HTR-8/SVneo (cell line): ENCODE data around the gene COQ7.

Experiments
- DNase-seq: peaks from one replicate; pipeline ENCODE4 v3.0.0; 2011; ENCODE audit warnings: low spot score, mixed read lengths; ENCODE audit not compliant: insufficient read length
- FAIRE-seq: peaks from 2 replicates; lab custom pipeline; 2011; peaks lifted over from hg19 to GRCh38; lab: Jason Lieb, UNC

The COQ7 gene

DNA sequence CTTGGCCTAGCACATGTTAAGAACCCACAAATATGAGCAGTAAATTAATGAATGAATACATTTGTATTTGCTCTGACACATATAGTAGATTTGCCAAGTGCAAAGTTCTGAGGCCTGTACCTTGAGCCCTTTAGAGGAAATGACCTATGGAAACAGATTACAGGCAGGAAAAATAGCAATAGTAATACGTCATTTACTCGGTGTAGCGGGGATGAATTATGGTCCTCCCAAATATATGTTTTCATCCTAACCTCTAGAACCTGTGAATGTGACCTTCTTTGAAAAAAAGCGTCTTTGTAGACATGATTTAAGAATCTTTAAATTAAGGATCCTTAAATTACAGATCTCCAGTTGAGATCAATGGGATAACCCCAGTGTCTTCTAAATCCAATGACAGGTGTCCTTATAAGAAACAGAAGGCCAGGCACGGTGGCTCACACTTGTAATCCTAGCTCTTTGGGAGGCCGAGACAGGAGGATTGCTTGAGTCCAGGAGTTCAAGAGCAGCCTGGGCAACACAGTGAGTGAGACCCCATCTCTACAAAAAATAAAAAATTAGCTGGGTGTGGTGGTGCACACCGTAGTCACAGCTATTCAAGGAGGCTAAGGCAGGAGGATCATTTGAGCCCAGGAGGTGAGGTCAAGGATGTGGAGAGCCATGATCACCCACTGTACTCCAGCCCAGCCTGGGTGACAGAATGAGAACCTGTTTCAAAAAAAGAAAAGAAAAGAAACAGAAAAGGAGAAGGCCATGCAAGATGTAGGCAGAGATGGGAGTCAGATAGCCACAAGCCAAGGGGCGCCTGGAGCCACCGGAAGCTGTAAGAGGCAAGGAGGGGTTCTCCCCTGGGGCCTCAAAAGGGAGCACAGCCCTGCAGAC is 41.2 kb downstream of the COQ7 start:
- DNase-seq (no peak), FAIRE-seq (no peak)

DNA sequence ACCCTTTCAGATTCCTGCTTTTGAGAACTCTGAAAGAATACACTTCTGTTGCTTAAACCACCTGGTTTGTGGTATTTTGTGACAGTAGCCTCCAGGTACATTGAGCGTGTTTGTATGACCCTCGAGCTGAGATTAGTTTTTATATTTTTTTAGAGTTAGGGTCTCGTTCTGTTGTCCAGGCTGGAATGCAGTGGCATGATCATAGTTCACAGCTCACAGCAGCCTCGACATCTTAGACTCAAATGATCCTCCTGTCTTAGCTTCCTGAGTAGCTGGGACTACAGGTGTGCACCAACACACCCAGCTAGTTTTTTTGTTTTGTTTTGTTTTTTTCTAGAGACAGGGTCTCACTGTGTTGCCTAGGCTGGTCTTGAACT is 41.9 kb downstream of the COQ7 start:
- DNase-seq (no peak), FAIRE-seq (no peak)

DNA sequence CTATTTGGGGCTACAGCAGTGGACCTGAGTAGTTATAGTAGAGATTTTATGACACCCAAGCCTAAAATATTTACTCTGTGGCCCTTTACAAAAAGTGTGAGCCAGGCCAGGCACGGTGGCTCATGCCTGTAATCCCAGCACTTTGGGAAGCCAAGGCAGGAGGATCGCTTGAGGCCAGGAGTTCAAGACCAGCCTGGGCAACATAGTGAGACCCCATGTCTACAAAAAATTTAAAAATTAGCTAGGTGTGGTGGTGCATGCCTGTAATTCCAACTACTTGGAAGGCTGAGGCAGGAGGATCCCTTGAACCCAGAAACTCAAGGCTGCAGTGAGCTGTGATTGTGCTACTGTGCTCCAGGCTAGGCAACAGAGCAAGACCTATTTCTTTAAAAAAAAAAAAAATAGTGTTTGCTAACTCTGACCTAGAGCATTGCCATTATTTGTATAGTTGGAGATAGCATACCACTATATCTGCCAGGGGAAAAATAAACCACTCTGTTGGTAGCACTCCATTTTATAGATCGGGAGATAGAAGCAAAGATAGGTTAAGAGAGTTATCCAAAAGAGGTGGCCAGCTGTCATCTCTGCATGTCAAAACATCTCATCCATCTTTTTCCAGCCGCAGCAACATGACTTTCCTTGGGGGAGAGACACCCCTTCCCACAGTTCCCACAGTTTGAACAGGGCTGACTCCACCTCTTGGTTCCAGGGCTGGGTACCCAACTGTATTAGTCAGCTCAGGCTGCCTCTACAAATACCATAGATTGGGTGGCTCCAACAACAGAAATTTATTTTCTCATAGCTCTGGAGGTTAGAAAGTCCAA is 43.3 kb downstream of the COQ7 start:
- FAIRE-seq (no peak), DNase-seq (no peak)

DNA sequence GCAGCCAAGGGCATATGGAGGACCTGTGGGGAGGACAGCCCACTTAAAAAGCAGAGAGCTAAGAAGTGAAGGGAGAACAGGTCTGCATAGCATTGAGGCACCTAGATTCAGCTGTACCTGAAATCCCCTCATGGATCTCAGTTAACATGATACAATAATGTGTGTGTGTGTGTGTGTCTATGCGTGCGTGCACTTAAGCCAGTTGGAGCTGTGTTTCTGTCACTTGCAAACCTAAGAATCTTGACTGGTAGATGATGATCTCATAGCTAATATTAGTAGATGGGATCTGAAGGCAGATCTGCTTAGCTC is 44.6 kb downstream of the COQ7 start:
- no peak for DNase-seq
- FAIRE-seq = no peak

DNA sequence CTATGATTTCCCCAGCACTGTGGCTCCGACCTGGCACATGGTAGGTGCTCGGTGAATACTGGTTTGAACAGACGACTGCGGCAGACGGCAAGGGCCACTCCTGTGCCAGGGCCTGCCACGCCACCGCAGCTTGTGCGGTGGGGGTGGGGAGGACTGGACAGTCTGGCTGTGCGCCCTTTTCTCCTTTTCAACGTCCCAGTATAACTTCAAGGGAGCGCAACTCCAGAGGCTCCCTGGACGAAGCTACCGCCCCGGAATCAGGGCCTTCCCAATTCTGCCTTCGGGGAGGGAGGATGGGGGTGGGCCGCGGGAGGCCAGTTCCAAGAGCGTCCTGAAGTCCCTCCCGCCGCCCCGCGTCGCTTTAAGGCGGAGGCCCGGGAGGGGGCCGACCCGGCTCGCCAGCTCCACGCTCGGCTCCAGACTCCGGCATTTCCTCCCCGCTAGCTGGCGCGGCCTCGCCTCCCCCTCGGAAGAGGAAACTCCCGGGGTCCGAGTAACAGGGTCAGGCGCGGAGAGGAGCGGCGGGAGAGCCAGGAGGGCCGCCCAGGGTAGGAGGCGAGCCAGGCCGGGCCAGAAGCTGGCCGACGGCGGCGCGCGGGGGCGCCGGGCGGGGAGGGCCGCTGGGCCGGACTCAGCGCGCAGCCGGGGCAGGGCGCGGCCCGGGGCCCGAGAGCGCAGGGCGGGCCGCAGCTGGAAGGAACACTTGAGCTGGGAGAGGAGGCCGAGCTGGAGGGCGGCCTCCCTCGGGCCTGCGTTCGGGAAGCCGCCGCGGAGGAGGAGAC is 46.4 kb downstream of the COQ7 start, which contains the start of gene ITPRIPL2:
TSS of gene ITPRIPL2 (plus strand) at position 388 of the 782 bp plus-strand sequence. CDS start 498 bp downstream, outside the sequence.
- FAIRE-seq (no peak), DNase-seq (peak; percentile 54)

DNA sequence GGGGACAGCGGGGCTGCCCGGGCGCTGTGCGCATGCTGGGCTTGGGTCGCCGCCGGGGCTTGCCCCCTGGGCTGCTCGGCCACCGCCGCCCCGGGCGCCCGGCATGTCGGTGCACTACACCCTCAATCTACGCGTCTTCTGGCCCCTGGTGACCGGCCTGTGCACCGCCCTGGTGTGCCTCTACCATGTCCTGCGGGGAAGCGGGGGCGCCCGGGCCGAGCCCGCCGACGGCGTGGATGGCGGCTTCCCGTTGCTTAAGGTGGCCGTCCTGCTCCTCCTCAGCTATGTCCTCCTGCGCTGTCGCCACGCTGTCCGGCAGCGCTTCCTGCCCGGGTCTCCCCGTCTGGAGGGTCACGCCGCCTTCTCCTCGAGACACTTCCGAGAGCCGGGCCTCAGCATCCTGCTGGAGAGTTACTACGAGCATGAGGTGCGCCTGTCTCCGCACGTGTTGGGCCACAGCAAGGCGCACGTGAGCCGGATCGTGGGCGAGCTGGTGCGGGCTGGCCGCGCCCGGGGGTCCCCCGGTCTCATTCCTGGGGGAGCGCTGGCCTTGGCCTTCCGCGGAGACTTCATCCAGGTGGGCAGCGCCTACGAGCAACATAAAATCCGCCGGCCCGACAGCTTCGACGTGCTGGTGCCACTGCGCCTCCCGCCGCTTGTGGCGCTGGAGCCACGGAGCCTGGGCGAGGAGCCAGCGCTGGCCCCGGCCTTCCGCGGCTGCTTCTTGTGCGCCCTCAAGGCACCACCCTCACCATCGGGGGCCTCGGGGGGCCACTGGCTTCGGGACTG is 47.1 kb downstream of the COQ7 start:
- FAIRE-seq (no peak), DNase-seq (no peak)

DNA sequence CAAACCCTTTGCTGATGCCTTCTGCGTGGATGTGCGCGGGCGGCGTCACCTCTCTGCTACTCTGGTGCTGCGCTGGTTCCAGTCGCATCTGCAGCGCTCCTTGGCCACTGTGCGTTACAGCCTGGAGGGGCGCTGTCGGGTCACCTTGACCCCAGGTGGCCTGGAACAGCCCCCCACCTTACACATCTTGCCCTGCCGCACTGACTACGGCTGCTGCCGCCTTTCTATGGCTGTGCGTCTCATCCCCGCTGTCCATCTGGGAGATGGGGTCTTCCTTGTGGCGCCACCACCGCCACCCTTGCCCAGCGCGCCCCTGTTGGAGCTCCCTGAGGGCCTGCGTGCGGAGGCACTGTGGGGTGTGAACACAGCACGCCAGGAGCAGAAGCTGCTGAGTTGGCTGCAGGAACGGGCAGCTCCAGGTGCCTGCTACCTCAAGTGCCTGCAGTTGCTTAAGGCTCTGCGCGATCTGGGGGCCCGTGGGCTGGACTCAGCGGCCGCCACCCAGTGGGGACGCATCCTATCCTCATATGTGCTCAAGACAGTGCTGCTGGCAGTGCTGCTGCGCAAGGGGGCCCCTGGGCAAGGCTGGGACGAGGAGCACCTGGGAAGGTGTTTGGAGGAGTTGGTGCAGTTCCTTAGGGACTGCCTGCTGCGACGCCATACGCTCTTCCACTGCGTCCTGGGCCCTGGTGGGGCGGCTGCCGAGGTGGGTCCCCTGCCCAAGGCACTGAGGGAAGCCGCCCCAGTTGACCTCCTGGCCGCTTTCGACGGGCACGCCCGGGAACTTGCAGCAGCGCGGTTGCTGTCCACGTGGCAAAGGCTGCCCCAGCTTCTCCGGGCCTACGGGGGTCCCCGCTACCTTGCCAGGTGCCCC is 48.0 kb downstream of the COQ7 start:
- FAIRE-seq (no peak), DNase-seq (no peak)

DNA sequence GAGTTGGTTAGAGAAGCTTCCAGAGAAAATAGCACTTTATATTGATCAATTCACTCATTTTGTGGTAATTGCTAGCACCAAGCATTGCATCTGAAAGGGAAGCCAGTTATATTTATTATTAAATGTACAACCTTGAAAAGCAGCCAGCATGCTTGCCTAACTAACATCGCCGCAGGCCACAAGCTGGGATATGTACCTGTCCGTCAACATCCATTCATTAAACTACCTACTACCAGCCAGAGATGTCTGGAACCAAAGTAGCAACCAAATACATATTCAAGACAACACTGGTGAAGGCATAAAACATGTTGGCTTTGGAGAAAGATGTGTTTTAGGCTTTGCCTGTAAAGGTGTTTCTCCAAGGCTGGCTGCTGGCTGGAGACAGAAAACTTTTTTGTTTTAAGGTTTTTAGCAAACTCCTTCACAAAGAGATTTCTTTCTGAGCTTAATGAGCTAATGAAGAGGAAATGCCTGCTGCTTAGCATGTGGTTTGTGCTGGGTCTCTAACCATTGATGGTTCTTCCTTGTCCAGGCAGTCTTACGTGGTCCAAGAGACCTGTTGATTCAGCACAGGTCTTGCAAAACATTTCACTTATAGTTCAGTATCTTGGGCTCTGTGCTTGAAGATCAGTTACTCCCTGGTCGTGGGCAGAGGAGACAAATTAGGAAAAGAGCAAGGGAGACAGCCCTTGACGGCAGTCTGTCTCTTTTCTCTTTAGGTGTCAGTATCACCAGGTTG is 49.5 kb downstream of the COQ7 start:
- FAIRE-seq (no peak), DNase-seq (no peak)

DNA sequence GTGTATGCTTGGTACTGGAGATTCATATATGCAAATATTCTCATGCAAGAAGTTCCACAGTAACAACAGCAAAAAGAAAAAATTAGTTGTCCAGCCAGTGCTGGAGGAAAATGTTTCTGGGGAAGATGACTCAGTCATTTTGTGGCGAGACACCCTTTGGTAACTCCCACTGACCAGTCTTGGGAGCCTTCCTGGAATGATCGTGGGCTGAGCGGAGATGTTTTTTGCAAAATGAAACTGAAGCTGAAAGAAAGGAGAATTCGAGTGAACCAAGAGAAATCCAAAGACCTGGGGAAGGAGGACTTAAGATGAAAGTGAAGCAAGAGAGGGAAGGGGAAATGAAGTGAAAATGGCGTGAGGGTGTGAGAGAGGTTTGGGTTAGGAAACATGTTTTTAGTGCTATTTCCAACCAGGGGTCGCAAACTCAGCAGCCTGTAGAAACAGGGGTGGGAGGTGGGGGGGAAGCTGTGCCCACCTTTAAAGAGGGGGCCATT is 51.6 kb downstream of the COQ7 start:
- DNase-seq (peak; percentile 81), FAIRE-seq (no peak)

DNA sequence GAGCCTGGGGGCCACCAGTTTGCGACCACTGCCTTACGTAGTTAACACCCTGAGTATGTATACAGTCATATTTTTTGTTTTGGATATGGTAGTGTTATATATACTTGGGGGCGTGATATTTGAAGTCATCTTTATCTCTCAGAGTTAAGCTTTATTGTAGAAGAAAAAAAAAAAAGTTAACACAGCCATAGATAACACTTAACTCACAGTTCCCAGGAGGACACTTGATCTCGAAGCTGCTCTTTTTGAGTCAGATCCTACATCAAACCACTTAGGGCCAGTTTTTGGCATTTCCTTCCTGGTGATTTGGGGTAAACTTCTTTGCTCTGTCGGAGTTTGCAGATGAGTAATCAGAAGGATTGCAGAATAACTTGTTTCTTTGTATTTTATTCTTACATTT is 52.1 kb downstream of the COQ7 start:
- FAIRE-seq (no peak), DNase-seq (no peak)

DNA sequence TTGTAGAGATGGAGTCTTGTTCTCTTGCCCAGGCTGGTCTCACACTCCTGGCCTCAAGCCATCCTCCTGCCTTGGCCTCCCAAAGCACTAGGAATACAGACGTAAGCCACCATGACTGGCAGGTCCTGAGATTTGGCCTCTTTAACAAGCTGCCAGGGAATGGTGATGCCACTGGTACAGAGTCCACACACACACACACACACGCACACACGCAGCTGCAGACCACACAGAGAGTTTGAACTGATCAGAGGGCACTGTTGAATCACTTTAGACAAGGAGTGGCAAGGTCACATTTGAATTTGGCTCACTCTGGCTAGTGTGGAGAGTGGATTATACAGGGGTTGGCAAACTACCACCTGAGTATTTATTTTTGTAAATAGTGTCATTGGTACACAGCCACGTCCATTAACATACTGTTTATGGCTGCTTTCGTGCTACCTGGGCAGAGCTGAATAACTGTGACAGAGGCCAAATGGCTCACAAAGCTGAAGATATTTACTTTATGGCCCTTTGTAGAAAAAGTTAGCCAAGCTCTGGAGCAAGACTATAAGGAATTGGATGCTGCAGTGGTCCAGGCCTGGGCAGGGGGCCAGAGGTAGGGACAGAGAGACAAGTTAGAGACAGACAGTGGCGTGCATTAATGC is 56.2 kb downstream of the COQ7 start:
- no peak for FAIRE-seq

DNA sequence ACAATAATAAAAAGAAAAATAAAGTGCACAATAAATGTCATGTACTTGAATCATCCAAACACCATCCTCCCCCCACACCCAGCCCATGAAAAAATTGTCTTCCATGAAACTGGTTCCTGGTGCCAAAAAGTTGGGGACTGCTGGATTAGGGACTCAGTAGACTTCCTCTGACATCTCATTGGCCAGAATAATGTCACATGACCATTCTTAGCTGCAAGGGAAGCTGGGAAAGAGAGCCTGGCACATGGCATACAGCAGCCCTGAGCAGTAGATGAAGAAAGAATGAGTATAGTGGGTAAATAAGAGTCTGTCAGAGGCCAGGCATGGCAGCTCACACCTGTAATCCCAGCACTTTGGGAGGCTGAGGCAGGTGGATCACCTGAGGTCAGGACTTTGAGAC is 58.9 kb downstream of the COQ7 start:
- FAIRE-seq = no peak

More for the DNA sequence above, 56.2 kb downstream of the COQ7 start:
- no peak for DNase-seq

DNA sequence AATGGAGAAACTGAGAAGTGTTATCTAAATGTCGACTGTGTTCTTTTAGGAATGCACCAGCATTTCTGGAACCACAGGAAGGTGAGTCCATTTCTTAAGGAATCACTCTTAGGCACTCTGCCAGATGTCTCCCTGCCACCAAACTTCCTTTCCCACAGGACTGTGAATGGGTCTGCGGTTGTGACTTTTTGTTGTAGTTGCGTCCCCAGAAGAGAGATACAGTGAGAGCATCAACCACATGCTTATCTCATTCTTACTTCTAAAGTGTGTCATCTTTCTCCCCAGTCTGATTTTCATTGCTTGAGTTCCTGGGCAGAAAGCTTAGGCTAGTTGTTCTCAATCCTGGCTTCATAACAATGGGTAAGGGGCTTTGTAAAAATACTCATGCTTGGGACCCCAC is 59.8 kb downstream of the COQ7 start:
- no peak for FAIRE-seq
- no peak for DNase-seq

More for the DNA sequence above, 58.9 kb downstream of the COQ7 start:
- DNase-seq = no peak

DNA sequence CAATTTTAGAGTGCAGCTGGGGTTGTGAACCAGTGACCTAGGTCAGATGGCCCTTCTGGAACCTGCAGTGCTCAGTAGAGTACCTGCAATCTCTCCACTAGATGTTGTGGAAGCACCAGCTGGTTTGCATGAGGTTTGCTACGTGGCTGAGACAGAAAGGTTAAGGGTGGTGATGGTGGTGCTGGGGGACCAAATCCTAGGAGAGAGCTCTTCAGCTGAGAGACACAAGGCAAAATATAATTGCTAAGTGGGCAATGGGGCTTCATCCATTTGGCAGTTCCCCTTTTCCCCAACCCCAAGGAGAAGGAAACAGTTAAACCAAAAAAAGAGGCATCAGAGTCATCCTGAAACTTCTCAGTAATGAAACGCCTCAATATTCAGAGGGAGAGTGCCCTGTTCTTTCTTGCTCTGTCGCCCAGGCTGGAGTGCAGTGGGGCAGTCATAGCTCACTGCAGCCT is 60.3 kb downstream of the COQ7 start:
- DNase-seq (no peak), FAIRE-seq (no peak)

DNA sequence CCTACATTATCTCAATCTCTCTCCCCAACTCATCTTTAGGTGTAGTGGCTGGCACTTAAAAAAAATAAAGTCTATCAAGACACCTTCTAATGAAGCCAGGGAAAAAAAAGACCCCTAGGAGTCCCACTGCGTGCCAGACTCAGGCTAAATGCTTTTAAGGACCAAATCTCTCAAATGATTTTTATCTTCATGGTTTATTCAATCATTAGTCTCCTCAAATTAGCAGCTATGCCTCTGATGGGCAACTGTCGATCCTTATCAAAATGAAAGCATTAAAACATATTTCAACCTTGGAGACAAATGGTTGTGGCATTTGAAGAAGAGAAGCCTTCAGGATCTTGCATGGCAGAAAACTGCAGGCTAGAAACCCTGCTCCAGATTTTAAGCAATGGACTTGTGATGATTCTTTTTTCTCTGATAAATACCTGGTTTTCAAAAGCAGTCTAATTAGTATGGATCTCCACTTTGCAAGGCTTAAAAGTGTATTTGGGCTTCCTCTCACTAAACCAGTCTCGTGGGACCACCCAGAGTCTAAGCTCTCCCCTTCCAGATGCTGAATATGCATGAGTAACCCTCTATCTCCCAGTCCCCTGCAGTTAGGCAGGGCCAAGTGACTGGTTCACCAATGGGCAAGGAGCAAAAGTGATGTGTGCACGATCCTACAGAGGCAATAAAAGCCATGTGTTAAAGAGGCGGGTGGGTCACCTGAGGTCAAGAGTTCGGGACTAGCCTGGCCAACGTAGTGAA is 61.2 kb downstream of the COQ7 start:
- FAIRE-seq = no peak
- no peak for DNase-seq
